BJ (cell line): ENCODE results near the gene TMEM79. TPM values are rescaled to one million over a fixed set of nuclear protein-coding genes. Genes with fewer than 3 reads are reported as not detected.

Experiments used
- CTCF ChIA-PET: fragments of 350-600 bp; formaldehyde crosslinking; extraction: SDS; loops from one replicate; lab custom pipeline; 2021; ENCODE audit warnings: antibody characterized with exemption, inconsistent platforms; lab: Yijun Ruan, JAX
- POLR2A ChIA-PET: fragments of 300-600 bp; sonication (Branson Sonifier 250); formaldehyde crosslinking; extraction: SDS; loops from one replicate; lab custom pipeline; 2021; ENCODE audit warnings: antibody characterized with exemption; lab: Charles Lee
- DNase-seq: peaks from one replicate; pipeline ENCODE4 v3.0.0-alpha.2; 2011; ENCODE audit warnings: low read depth
- H3K27me3 ChIP-seq: 2 replicates; pipeline ENCODE4 v1.6.0; 2011; ENCODE audit warnings: low read length; ENCODE audit not compliant: control insufficient read depth, insufficient read depth
- H3K36me3 ChIP-seq: 2 replicates; pipeline ENCODE4 v1.5.1; 2011; ENCODE audit warnings: low read length; ENCODE audit not compliant: control insufficient read depth, insufficient read depth
- H3K4me3 ChIP-seq: 2 replicates; pipeline ENCODE4 v1.5.1; 2011; ENCODE audit warnings: low read depth, mild to moderate bottlenecking, control low read depth, low read length
- CTCF ChIP-seq: IDR thresholded peaks from 2 replicates; pipeline ENCODE4 v1.5.1; 2011; ENCODE audit warnings: low read depth, mild to moderate bottlenecking, control low read depth, inconsistent platforms, low read length, moderate library complexity; ENCODE audit not compliant: insufficient read depth
- polyA plus RNA-seq: library from polyadenylated mRNA; depleted of rRNA; stranded (reverse); fragments of >200 nt; gene quantifications from 2 replicates; pipeline ENCODE4 v1.2.3, GENCODE V29; 2011

Gene TMEM79
- polyA plus RNA-seq, 1 experiment = 3.3 TPM

GRCh38 chr1:156276532-156276931, 7.6 kb upstream of the TMEM79 start:
- H3K4me3 ChIP-seq = no peak overlapping the region
- ChIA-PET POLR2A (no interaction called here), CTCF (interaction anchor here (1.3 kb wide), 1 partner anchor 43 kb away, joined by 3 read pairs; no protein-coding TSS in a partner anchor)
- no peak for DNase-seq
- H3K36me3 ChIP-seq = peaks cover 22% of the 10 kb centered on the region
- no peaks in the 10 kb centered on the region for H3K27me3 ChIP-seq
- no peak for TF ChIP-seq CTCF

GRCh38 chr1:156276966-156277381, 7.2 kb upstream of the TMEM79 start:
- no peak for TF ChIP-seq CTCF
- H3K27me3 ChIP-seq = no peaks in the 10 kb centered on the region
- no peak for DNase-seq
- POLR2A ChIA-PET = no interaction called here
- peaks cover 22% of the 10 kb centered on the region for H3K36me3 ChIP-seq
- CTCF ChIA-PET = no interaction called here
- H3K4me3 ChIP-seq = no peak overlapping the region

- no peak for TF ChIP-seq CTCF
- no peak overlapping the region for H3K4me3 ChIP-seq
- no peaks in the 10 kb centered on the region for H3K27me3 ChIP-seq
- POLR2A ChIA-PET = no interaction called here
- H3K36me3 ChIP-seq = peaks cover 9% of the 10 kb centered on the region
- DNase-seq = no peak
- CTCF ChIA-PET = interaction anchor here (1.0 to 1.8 kb wide), 3 partner anchors 9 to 80 kb away, joined by 3 to 6 read pairs (median 6); no protein-coding TSS in a partner anchor
These were observed 4.3 kb upstream of the TMEM79 start for GRCh38 chr1:156279837-156280236.

- TF ChIP-seq CTCF = peak; percentile 20; the same call in 1 of the 2 replicates
- DNase-seq = no peak
- no peaks in the 10 kb centered on the region for H3K27me3 ChIP-seq
- H3K36me3 ChIP-seq = peaks cover 6% of the 10 kb centered on the region
- ChIA-PET POLR2A (no interaction called here), CTCF (interaction anchor here (1.8 kb wide), 1 partner anchor 10 kb away, joined by 6 read pairs; no protein-coding TSS in a partner anchor)
- peak overlapping the region; percentile 90 for H3K4me3 ChIP-seq
These were observed 2.8 kb upstream of the TMEM79 start for GRCh38 chr1:156281281-156281680.

GRCh38 chr1:156281693-156282478, 2.2 kb upstream of the TMEM79 start:
- ChIA-PET POLR2A (interaction anchor here (0.6 to 1.2 kb wide), 3 partner anchors 19 to 69 kb away, joined by 3 to 5 read pairs (median 5); partner anchors contain the start of gene PMF1), CTCF (interaction anchor here (0.6 to 1.8 kb wide), 7 partner anchors 8 to 182 kb away, joined by 3 to 6 read pairs (median 3); no protein-coding TSS in a partner anchor)
- Histone ChIP-seq H3K27me3 (no peaks in the 10 kb centered on the region), H3K36me3 (peaks cover 5% of the 10 kb centered on the region), H3K4me3 (peak overlapping the region; percentile 90)
- no peak for DNase-seq
- no peak for TF ChIP-seq CTCF
